ENCODE measurements around the gene B4GALT6. TPM values are rescaled to one million over a fixed set of nuclear protein-coding genes. Genes with fewer than 3 reads are reported as not detected.

B4GALT6 gene
- total and polyA plus RNA-seq, 9 of the 15 experiments (the other 6 are each of a cell fraction or from before 2014, with no cell fraction given) = 0.03 to 0.27 (median 0.08) TPM

DNA sequence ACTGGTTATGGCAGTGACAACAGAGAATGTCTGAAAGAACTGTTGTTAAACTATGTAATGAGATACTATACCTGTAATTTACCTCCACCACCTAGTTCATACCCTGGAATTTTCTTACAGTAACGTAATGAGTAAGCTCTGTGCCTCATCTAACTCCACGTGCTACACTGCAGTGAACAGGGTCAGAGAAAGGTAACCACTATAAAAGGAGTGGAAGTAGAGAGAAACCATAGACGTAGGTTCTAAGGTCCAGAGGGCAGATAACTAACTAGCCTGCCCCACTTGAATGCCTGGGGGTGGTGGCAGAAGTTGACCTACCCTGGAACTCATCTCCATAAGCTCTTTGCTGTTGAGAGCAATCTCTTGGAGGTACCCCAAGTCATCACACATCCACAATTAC, 32.0 kb upstream of the B4GALT6 start (continued):
- TF ChIP-seq NCOA4 (IDR thresholded peaks at IDR 0.05; ENCODE audit: partially characterized antibody) (no peak), HOXB6 (CRISPR knock-in tag; IDR thresholded peaks at IDR 0.05; ENCODE audit: borderline replicate concordance) (no peak)
- TF ChIP-seq, protein P1, sequence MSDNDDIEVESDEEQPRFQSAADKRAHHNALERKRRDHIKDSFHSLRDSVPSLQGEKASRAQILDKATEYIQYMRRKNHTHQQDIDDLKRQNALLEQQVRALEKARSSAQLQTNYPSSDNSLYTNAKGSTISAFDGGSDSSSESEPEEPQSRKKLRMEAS (CRISPR knock-in tag; IDR thresholded peaks at IDR 0.05) = no peak
- TF ChIP-seq, protein P2, sequence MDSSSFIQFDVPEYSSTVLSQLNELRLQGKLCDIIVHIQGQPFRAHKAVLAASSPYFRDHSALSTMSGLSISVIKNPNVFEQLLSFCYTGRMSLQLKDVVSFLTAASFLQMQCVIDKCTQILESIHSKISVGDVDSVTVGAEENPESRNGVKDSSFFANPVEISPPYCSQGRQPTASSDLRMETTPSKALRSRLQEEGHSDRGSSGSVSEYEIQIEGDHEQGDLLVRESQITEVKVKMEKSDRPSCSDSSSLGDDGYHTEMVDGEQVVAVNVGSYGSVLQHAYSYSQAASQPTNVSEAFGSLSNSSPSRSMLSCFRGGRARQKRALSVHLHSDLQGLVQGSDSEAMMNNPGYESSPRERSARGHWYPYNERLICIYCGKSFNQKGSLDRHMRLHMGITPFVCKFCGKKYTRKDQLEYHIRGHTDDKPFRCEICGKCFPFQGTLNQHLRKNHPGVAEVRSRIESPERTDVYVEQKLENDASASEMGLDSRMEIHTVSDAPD (CRISPR knock-in tag; IDR thresholded peaks at IDR 0.05) = no peak

DNA sequence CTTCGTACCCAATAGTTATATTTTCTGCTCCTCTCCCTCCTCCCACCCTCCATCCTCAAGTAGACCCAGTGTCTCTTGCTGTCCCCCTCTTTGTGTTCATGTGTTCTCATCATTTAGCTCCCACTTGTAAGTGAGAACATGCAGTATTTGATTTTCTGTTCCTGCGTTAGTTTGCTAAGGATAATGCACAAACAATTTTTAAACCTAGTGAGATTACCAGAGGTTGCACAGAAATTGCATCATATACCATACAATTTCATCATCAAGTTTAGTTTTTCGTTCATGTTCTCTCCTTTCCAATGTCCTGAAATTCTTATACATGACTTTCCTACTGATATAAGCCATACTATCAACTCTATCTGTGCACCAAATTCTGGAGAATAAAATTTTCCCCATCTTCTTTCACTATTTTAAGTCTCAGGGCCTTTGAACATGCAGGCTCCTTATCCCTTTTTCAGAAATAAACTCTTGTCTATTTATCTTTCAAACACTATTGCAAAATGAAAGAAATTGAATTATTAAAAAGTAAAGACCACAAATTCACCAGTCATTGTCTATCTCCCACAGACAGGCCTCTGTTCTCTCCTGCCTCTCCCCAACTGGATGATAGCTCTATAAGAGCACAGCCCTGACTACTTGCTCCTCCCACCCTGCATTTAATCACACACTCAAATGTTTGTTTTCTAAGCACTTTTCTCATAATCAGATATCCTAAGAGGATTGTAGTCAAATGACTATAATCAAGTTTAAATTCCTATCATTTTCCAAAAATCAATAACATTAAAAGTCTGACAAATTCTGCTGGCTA, 27.2 kb upstream of the B4GALT6 start:
- Histone ChIP-seq H3K36me3 (ENCODE audit: control insufficient read depth, insufficient read depth, low read length) (no peaks in the 10 kb centered on the region), H3K79me2 (ENCODE audit: control insufficient read depth, insufficient read depth, low read length) (no peaks in the 10 kb centered on the region), H3K4me3 (no peak overlapping the region), H3K4me1 (replicated peaks in 1 of 2; ENCODE audit: control insufficient read depth in 2 of 2, insufficient read depth in 2 of 2, low read length in 2 of 2) (peaks cover 0 to 7% of the 10 kb centered on the region in 2 experiments; a peak in 1 of 5 replicates), H3K9me3 (replicated peaks; ENCODE audit: control insufficient read depth, insufficient read depth, low read depth, low read length) (no peaks in the 10 kb centered on the region), H3K9ac (ENCODE audit: insufficient read depth in 1 of 2, low read depth in 2 of 2, low read length in 2 of 2) (no peak overlapping the region), H2AFZ (ENCODE audit: low read depth, low read length) (no peak overlapping the region), H3K9me1 (ENCODE audit: control insufficient read depth, insufficient read depth, low read length) (no peaks in the 10 kb centered on the region), H3K4me2 (ENCODE audit: insufficient read depth, low read length) (no peak overlapping the region), H3K27me3 (ENCODE audit: control insufficient read depth in 2 of 2, insufficient read depth in 2 of 2, low read length in 2 of 2) (no peaks in the 10 kb centered on the region), H3K27ac (ENCODE audit: extremely low read depth, low read depth, low read length) (no peak overlapping the region), H4K20me1 (replicated peaks; ENCODE audit: control insufficient read depth, insufficient read depth, low read length) (no peaks in the 10 kb centered on the region)
- DNase-seq (ENCODE audit: extremely low read depth in 1 of 4, low spot score in 3 of 4) (no peak), ATAC-seq (peak; percentile 63), FAIRE-seq (no peak)
- POLR2A ChIA-PET = interaction anchor here (0.7 kb wide), 1 partner anchor 232 kb away, joined by 3 read pairs; no protein-coding TSS in a partner anchor
- no TSS peak for BruUV-seq (replicated peaks)
- 10% methylated on average over 3 of the region's 3 CpGs for WGBS (ENCODE audit: insufficient coverage, low coverage, missing lambda C conversion rate)
- intact Hi-C loops (cut with micrococcal nuclease) (no loop called here), in situ Hi-C loops (cut with MboI) (no loop called here)
- CTCF ChIA-PET (ENCODE audit: low intra/inter-chr PET ratio) = no interaction called here
- peak; percentile 39; the same call in 1 of the 2 replicates for TF ChIP-seq EP400 (IDR thresholded peaks at IDR 0.05)
- TF ChIP-seq, protein P3, sequence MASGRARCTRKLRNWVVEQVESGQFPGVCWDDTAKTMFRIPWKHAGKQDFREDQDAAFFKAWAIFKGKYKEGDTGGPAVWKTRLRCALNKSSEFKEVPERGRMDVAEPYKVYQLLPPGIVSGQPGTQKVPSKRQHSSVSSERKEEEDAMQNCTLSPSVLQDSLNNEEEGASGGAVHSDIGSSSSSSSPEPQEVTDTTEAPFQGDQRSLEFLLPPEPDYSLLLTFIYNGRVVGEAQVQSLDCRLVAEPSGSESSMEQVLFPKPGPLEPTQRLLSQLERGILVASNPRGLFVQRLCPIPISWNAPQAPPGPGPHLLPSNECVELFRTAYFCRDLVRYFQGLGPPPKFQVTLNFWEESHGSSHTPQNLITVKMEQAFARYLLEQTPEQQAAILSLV (tag; IDR thresholded peaks at IDR 0.05) = peak; percentile 98
- TF ChIP-seq ZSCAN32 (CRISPR knock-in tag; IDR thresholded peaks at IDR 0.05) = peak; percentile 85; the same call in 1 of the 2 replicates
- TF ChIP-seq MTA3 (IDR thresholded peaks at IDR 0.05; ENCODE audit: borderline replicate concordance) = no peak
- TF ChIP-seq, protein P4, sequence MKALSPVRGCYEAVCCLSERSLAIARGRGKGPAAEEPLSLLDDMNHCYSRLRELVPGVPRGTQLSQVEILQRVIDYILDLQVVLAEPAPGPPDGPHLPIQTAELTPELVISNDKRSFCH (CRISPR knock-in tag; IDR thresholded peaks at IDR 0.05) = no peak
- TF ChIP-seq, protein P4 (tag; IDR thresholded peaks at IDR 0.05) = no peak
- TF ChIP-seq TRIM24 (IDR thresholded peaks at IDR 0.05) = peak; percentile 98 to 99
- peak; percentile 49; the same call in 1 of the 2 replicates for TF ChIP-seq FOSL1 (tag; conservative IDR thresholded peaks at IDR 0.05)
- peak; percentile 18; the same call in 1 of the 2 replicates for TF ChIP-seq ARID1B (IDR thresholded peaks at IDR 0.05)
- TF ChIP-seq NR2C2 (CRISPR knock-in tag; IDR thresholded peaks at IDR 0.05) = no peak
- TF ChIP-seq NR2C2 (tag; IDR thresholded peaks at IDR 0.05) = peak; percentile 44; the same call in 1 of the 2 replicates
- peak; percentile 30; the same call in 1 of the 2 replicates for TF ChIP-seq EP300 (IDR thresholded peaks at IDR 0.05; ENCODE audit: low read length)
- 0 out of 2 replicates have a peak, but pooled peaks have one; percentile 25 for TF ChIP-seq GTF2E2 (tag; IDR thresholded peaks at IDR 0.05)
- TF ChIP-seq CEBPB (tag; IDR thresholded peaks at IDR 0.05) = peak; percentile 92
